ENCODE measurements around the gene CPA1. TPM values are rescaled to one million over a fixed set of nuclear protein-coding genes. Genes with fewer than 3 reads are reported as not detected.

CPA1 gene
- total and polyA plus RNA-seq, 2 of the 13 experiments (the other 11 are each of a cell fraction or from before 2014, with no cell fraction given): 0.20 to 0.58 TPM

- FAIRE-seq (no peak), ATAC-seq (no peak), DNase-seq (ENCODE audit: low spot score) (no peak)
- POLR2A ChIA-PET: no interaction called here
- Histone ChIP-seq H3K9ac (ENCODE audit: insufficient read depth, low read depth, low read length) (no peak overlapping the region), H3K36me3 (replicated peaks in 1 of 2; ENCODE audit: control insufficient read depth in 1 of 2, insufficient read depth in 2 of 2, low read length in 2 of 2) (no peaks in the 10 kb centered on the region), H3K4me3 (replicated peaks in 1 of 3; ENCODE audit: insufficient read depth in 1 of 3, low read depth in 2 of 3, low read length in 3 of 3) (no peak overlapping the region), H3K27ac (ENCODE audit: extremely low read length, insufficient read depth, low read length) (no peak overlapping the region), H3K27me3 (ENCODE audit: control insufficient read depth in 1 of 2, insufficient read depth in 2 of 2, low read length in 2 of 2) (peaks cover 5 to 19% of the 10 kb centered on the region in 2 experiments; a peak in 4 of 5 replicates), H3K4me1 (ENCODE audit: insufficient read depth, low read length) (peaks cover 26% of the 10 kb centered on the region), H3K79me2 (ENCODE audit: insufficient read depth, low read length) (no peaks in the 10 kb centered on the region), H3K9me3 (ENCODE audit: low read length) (no peaks in the 10 kb centered on the region), H2AFZ (ENCODE audit: low read length) (no peak overlapping the region), H4K20me1 (ENCODE audit: insufficient read depth, low read length) (no peaks in the 10 kb centered on the region), H3K4me2 (ENCODE audit: low read depth, low read length) (no peak overlapping the region)
- CTCF ChIA-PET (ENCODE audit: low intra/inter-chr PET ratio, low total read pairs): no interaction called here
- in situ Hi-C loops (cut with HindIII; ENCODE audit: extremely low pct_ligation_motif_present, low pct_unique_long_range_greater_than_20kb) (no loop called here), intact Hi-C loops (cut with micrococcal nuclease; ENCODE audit: unreplicated experiment) (no loop called here)
- TF ChIP-seq ZNF543 (CRISPR knock-in tag; IDR thresholded peaks at IDR 0.05) (no peak), ZNF574 (CRISPR knock-in tag; IDR thresholded peaks at IDR 0.05) (no peak), NR0B2 (CRISPR knock-in tag; IDR thresholded peaks at IDR 0.05) (no peak), ZNF737 (CRISPR knock-in tag; IDR thresholded peaks at IDR 0.05; ENCODE audit: borderline replicate concordance) (no peak), AGO2 (optimal IDR thresholded peaks at IDR 0.05; ENCODE audit: low read depth, low read length) (no peak), ZNF335 (CRISPR knock-in tag; IDR thresholded peaks at IDR 0.05) (no peak), FOXJ3 (CRISPR knock-in tag; IDR thresholded peaks at IDR 0.05; ENCODE audit: borderline replicate concordance) (no peak), RBM22 (optimal IDR thresholded peaks at IDR 0.05; ENCODE audit: low read length) (no peak), HOXA5 (CRISPR knock-in tag; IDR thresholded peaks at IDR 0.05) (no peak), BORCS8-MEF2B (CRISPR knock-in tag; IDR thresholded peaks at IDR 0.05) (no peak), EHMT2 (IDR thresholded peaks at IDR 0.05; ENCODE audit: borderline replicate concordance, low read depth, low read length) (no peak), ZNF234 (CRISPR knock-in tag; conservative IDR thresholded peaks at IDR 0.05) (no peak), JARID2 (CRISPR knock-in tag; IDR thresholded peaks at IDR 0.05; ENCODE audit: insufficient replicate concordance) (no peak), HNRNPK (IDR thresholded peaks at IDR 0.05; ENCODE audit: low read depth, low read length, poor library complexity, severe bottlenecking) (no peak), ZXDC (CRISPR knock-in tag; IDR thresholded peaks at IDR 0.05) (no peak), GLI4 (CRISPR knock-in tag; IDR thresholded peaks at IDR 0.05; ENCODE audit: borderline replicate concordance) (no peak), ZZZ3 (CRISPR knock-in tag; IDR thresholded peaks at IDR 0.05; ENCODE audit: borderline replicate concordance) (no peak)
- no TSS peak for BruUV-seq (replicated peaks)
- 63% methylated on average over 7 of the region's 12 CpGs for WGBS (ENCODE audit: low lambda C conversion rate)
These were observed 33.4 kb upstream of the CPA1 start for GRCh38 chr7:130346941-130347340.
